Naive thymus-derived CD4-positive, alpha-beta T cell (primary cell): ENCODE results near the gene HTR2C. TPM values are rescaled to one million over a fixed set of nuclear protein-coding genes. Genes with fewer than 3 reads are reported as not detected.
"Not testable (repeated sequence)": the region's sequence is repeated elsewhere in the genome, so short reads cannot be mapped to it uniquely, and the experiment has no call there.

Source experiments
- ATAC-seq: fragments of 150-1000 bp; cut with Tn5 transposase; 2 replicates; pipeline ENCODE4 v1.10.0; 2021; ENCODE audit warnings: mild to moderate bottlenecking, moderate library complexity
- CTCF ChIA-PET: fragments of 350-600 bp; sonication (Branson Sonifier 250); formaldehyde crosslinking; loops from one replicate; lab custom pipeline; 2021; ENCODE audit warnings: antibody characterized with exemption; lab: Charles Lee
- POLR2A ChIA-PET: fragments of 350-600 bp; sonication (Branson Sonifier 250); formaldehyde crosslinking; loops from one replicate; lab custom pipeline; 2021; ENCODE audit warnings: antibody characterized with exemption, inconsistent platforms; lab: Charles Lee
- DNase-seq, 9 donors: peaks; one replicate each; pipeline versions ENCODE4 v3.0.0 to v3.0.0-alpha.2; 2020 to 2022; ENCODE audit warnings: mixed read lengths in 1 of 9
- H3K27ac ChIP-seq: one replicate; pipeline ENCODE4 v1.7.0; 2013; ENCODE audit warnings: mild to moderate bottlenecking, low read depth, low read length, moderate library complexity
- H3K27me3 ChIP-seq, 2 donors: one replicate each; pipeline ENCODE4 v1.7.0; 2013; ENCODE audit warnings: low read length in 2 of 2, mild to moderate bottlenecking in 2 of 2, moderate library complexity in 2 of 2; ENCODE audit not compliant: control insufficient read depth in 2 of 2, insufficient read depth in 2 of 2
- H3K36me3 ChIP-seq, 3 experiments: 1 replicate in 2 of 3; 2 replicates in 1 of 3; pipeline ENCODE4 v1.7.0; 2013; ENCODE audit warnings: low read length in 3 of 3, mild to moderate bottlenecking in 3 of 3, moderate library complexity in 1 of 3; ENCODE audit not compliant: insufficient read depth in 3 of 3, control insufficient read depth in 2 of 3
- H3K4me1 ChIP-seq, 2 donors: one replicate each; pipeline ENCODE4 v1.7.0; 2013; ENCODE audit warnings: low read length in 2 of 2, mild to moderate bottlenecking in 2 of 2, moderate library complexity in 1 of 2; ENCODE audit not compliant: control insufficient read depth in 2 of 2, insufficient read depth in 2 of 2
- H3K4me3 ChIP-seq: 2 replicates; pipeline ENCODE4 v1.7.0; 2013; ENCODE audit warnings: mild to moderate bottlenecking, low read length
- H3K9me3 ChIP-seq, 3 experiments: 1 replicate in 2 of 3; 2 replicates in 1 of 3; pipeline ENCODE4 v1.7.0; 2013; ENCODE audit warnings: low read length in 3 of 3; ENCODE audit not compliant: control insufficient read depth in 2 of 3
- H3K27ac Mint-ChIP-seq, 9 donors: one replicate each; pipeline ENCODE4 v1.8.0; 2020 to 2022; ENCODE audit warnings: mixed read lengths in 9 of 9, mild to moderate bottlenecking in 8 of 9, moderate library complexity in 5 of 9, inconsistent platforms in 2 of 9
- H3K27me3 Mint-ChIP-seq, 5 donors: one replicate each; pipeline ENCODE4 v1.8.0; 2021 to 2022; ENCODE audit warnings: mixed read lengths in 5 of 5, mild to moderate bottlenecking in 1 of 5
- H3K36me3 Mint-ChIP-seq, 5 donors: one replicate each; pipeline ENCODE4 v1.8.0; 2020 to 2022; ENCODE audit warnings: mixed read lengths in 5 of 5, mild to moderate bottlenecking in 3 of 5, inconsistent platforms in 1 of 5
- H3K4me1 Mint-ChIP-seq, 7 donors: one replicate each; pipeline ENCODE4 v1.8.0; 2020 to 2022; ENCODE audit warnings: mixed read lengths in 7 of 7, mild to moderate bottlenecking in 3 of 7, inconsistent platforms in 1 of 7
- H3K4me3 Mint-ChIP-seq, 10 donors: one replicate each; pipeline ENCODE4 v1.8.0; 2020 to 2022; ENCODE audit warnings: mild to moderate bottlenecking in 10 of 10, mixed read lengths in 10 of 10, moderate library complexity in 6 of 10, inconsistent platforms in 2 of 10
- H3K9me3 Mint-ChIP-seq, 11 donors: one replicate each; pipeline ENCODE4 v1.8.0; 2020 to 2022; ENCODE audit warnings: mixed read lengths in 11 of 11, mild to moderate bottlenecking in 4 of 11, inconsistent platforms in 1 of 11, moderate library complexity in 1 of 11
- intact Hi-C, 2 donors: fragments of 100-400 bp; cut with micrococcal nuclease; formaldehyde crosslinking; loops; one replicate each; pipeline ENCODE4 v1.15.1; 2023
- polyA plus RNA-seq, 2 donors: library from polyadenylated mRNA; unstranded; fragments of 300-500 nt; fragmentation: Illumina TruSeq; gene quantifications; one replicate each; pipeline ENCODE4 v1.2.3, GENCODE V29; 2021
- total RNA-seq, 6 experiments: library from RNA in 5 of 6; stranded (reverse) in 5 of 6; gene quantifications; 1 replicate in 5 of 6; 2 replicates in 1 of 6; pipeline ENCODE4 v1.2.3 and lab custom pipeline; 2021 to 2026

Gene HTR2C
- total and polyA plus RNA-seq, 7 experiments from 2014 or later, result not detected

GRCh38 chrX:114615765-114616164 lies 31.9 kb downstream of the HTR2C start:
- no peak overlapping the region for H3K27ac ChIP-seq
- H3K9me3 ChIP-seq, result no peaks in the 10 kb centered on the region
- H3K27ac Mint-ChIP-seq, result no peak overlapping the region
- H3K4me1 ChIP-seq, result no peaks in the 10 kb centered on the region
- H3K4me3 Mint-ChIP-seq, result no peak overlapping the region
- H3K36me3 ChIP-seq, result no peaks in the 10 kb centered on the region
- DNase-seq (no peak), ATAC-seq (no peak)
- H3K4me3 ChIP-seq, result no peak overlapping the region
- intact Hi-C loops, result no loop called here
- no peaks in the 10 kb centered on the region for H3K9me3 Mint-ChIP-seq
- CTCF ChIA-PET, result no interaction called here
- H3K4me1 Mint-ChIP-seq, result no peaks in the 10 kb centered on the region
- H3K27me3 Mint-ChIP-seq, result no peaks in the 10 kb centered on the region
- H3K27me3 ChIP-seq, result no peaks in the 10 kb centered on the region
- H3K36me3 Mint-ChIP-seq, result no peaks in the 10 kb centered on the region
- POLR2A ChIA-PET, result no interaction called here

- Mint-ChIP-seq H3K27ac (no peak overlapping the region), H3K4me1 (no peaks in the 10 kb centered on the region), H3K9me3 (peaks cover 0 to 2% (median 0%) of the 10 kb centered on the region in 11 donors), H3K36me3 (no peaks in the 10 kb centered on the region), H3K4me3 (no peak overlapping the region), H3K27me3 (no peaks in the 10 kb centered on the region)
- H3K27ac ChIP-seq, result no peak overlapping the region
- no peak overlapping the region for H3K4me3 ChIP-seq
- no peaks in the 10 kb centered on the region for H3K4me1 ChIP-seq
- no peaks in the 10 kb centered on the region for H3K9me3 ChIP-seq
- ChIA-PET POLR2A (no interaction called here), CTCF (no interaction called here)
- ATAC-seq (no peak), DNase-seq (no peak)
- no peaks in the 10 kb centered on the region for H3K36me3 ChIP-seq
- intact Hi-C loops, result no loop called here
- no peaks in the 10 kb centered on the region for H3K27me3 ChIP-seq
These were observed 36.0 kb downstream of the HTR2C start for GRCh38 chrX:114619874-114620273.

- POLR2A ChIA-PET, result no interaction called here
These were observed 42.4 kb downstream of the HTR2C start for GRCh38 chrX:114626323-114626722.

GRCh38 chrX:114635986-114636385 lies 52.1 kb downstream of the HTR2C start:
- Histone ChIP-seq H3K9me3 (no peaks in the 10 kb centered on the region), H3K36me3 (no peaks in the 10 kb centered on the region), H3K4me3 (no peak overlapping the region), H3K27ac (no peak overlapping the region), H3K27me3 (no peaks in the 10 kb centered on the region), H3K4me1 (no peaks in the 10 kb centered on the region)
- intact Hi-C loops, result no loop called here
- no peaks in the 10 kb centered on the region for H3K4me1 Mint-ChIP-seq
- H3K27ac Mint-ChIP-seq, result no peak overlapping the region
- ChIA-PET POLR2A (no interaction called here), CTCF (interaction anchor here (0.7 kb wide), 1 partner anchor 23 kb away, joined by 3 read pairs; no protein-coding TSS in a partner anchor)
- ATAC-seq (no peak), DNase-seq (no peak)
- no peaks in the 10 kb centered on the region for H3K36me3 Mint-ChIP-seq
- no peaks in the 10 kb centered on the region for H3K27me3 Mint-ChIP-seq
- peaks cover 0 to 9% (median 0%) of the 10 kb centered on the region in 11 donors for H3K9me3 Mint-ChIP-seq
- no peak overlapping the region for H3K4me3 Mint-ChIP-seq

More at GRCh38 chrX:114626323-114626722, 42.4 kb downstream of the HTR2C start:
- Mint-ChIP-seq H3K9me3 (peaks cover 0 to 2% (median 0%) of the 10 kb centered on the region in 11 donors), H3K36me3 (no peaks in the 10 kb centered on the region), H3K27ac (no peak overlapping the region), H3K4me1 (no peaks in the 10 kb centered on the region), H3K4me3 (no peak overlapping the region), H3K27me3 (no peaks in the 10 kb centered on the region)
- DNase-seq, result no peak
- Histone ChIP-seq H3K4me3 (no peak overlapping the region), H3K4me1 (no peaks in the 10 kb centered on the region), H3K9me3 (no peaks in the 10 kb centered on the region), H3K36me3 (no peaks in the 10 kb centered on the region), H3K27ac (no peak overlapping the region), H3K27me3 (no peaks in the 10 kb centered on the region)
- no peak for ATAC-seq
- intact Hi-C loops, result no loop called here
- CTCF ChIA-PET, result no interaction called here

- Histone ChIP-seq H3K4me1 (no peaks in the 10 kb centered on the region), H3K4me3 (no peak overlapping the region), H3K9me3 (no peaks in the 10 kb centered on the region), H3K36me3 (no peaks in the 10 kb centered on the region), H3K27ac (no peak overlapping the region), H3K27me3 (no peaks in the 10 kb centered on the region)
- Mint-ChIP-seq H3K27ac (no peak overlapping the region), H3K4me1 (no peaks in the 10 kb centered on the region), H3K36me3 (no peaks in the 10 kb centered on the region), H3K9me3 (peaks cover 0 to 2% (median 0%) of the 10 kb centered on the region in 11 donors), H3K27me3 (no peaks in the 10 kb centered on the region), H3K4me3 (no peak overlapping the region)
- ATAC-seq (no peak), DNase-seq (no peak)
- ChIA-PET CTCF (no interaction called here), POLR2A (no interaction called here)
- intact Hi-C loops, result no loop called here
These were observed 66.5 kb downstream of the HTR2C start for GRCh38 chrX:114650351-114650750.

GRCh38 chrX:114675365-114675764 lies 91.5 kb downstream of the HTR2C start:
- Mint-ChIP-seq H3K36me3 (no peaks in the 10 kb centered on the region), H3K4me3 (no peak overlapping the region), H3K27me3 (no peaks in the 10 kb centered on the region), H3K9me3 (peaks cover 0 to 5% (median 0%) of the 10 kb centered on the region in 11 donors), H3K27ac (no peak overlapping the region), H3K4me1 (no peaks in the 10 kb centered on the region)
- H3K9me3 ChIP-seq, result no peaks in the 10 kb centered on the region
- POLR2A ChIA-PET, result no interaction called here
- no peak overlapping the region for H3K27ac ChIP-seq
- ATAC-seq, result no peak
- DNase-seq, result no peak
- H3K4me3 ChIP-seq, result no peak overlapping the region
- no peaks in the 10 kb centered on the region for H3K36me3 ChIP-seq
- H3K27me3 ChIP-seq, result no peaks in the 10 kb centered on the region
- H3K4me1 ChIP-seq, result no peaks in the 10 kb centered on the region
- intact Hi-C loops, result no loop called here
- CTCF ChIA-PET, result no interaction called here

GRCh38 chrX:114700533-114700932 lies 116.6 kb downstream of the HTR2C start:
- intact Hi-C loops, H3K27ac ChIP-seq, H3K9me3 Mint-ChIP-seq, H3K36me3 Mint-ChIP-seq, H3K4me1 ChIP-seq, H3K27me3 Mint-ChIP-seq, H3K9me3 ChIP-seq, H3K36me3 ChIP-seq, H3K4me3 Mint-ChIP-seq, ATAC-seq, POLR2A ChIA-PET, H3K4me1 Mint-ChIP-seq, H3K27ac Mint-ChIP-seq, DNase-seq, CTCF ChIA-PET, H3K4me3 ChIP-seq, H3K27me3 ChIP-seq: not testable (repeated sequence)
